ENCODE measurements around the gene BUD23. TPM values are rescaled to one million over a fixed set of nuclear protein-coding genes. Genes with fewer than 3 reads are reported as not detected.

The BUD23 gene
- total and polyA plus RNA-seq, 7 donors = 34.2 to 86.8 (median 37.1) TPM

DNA sequence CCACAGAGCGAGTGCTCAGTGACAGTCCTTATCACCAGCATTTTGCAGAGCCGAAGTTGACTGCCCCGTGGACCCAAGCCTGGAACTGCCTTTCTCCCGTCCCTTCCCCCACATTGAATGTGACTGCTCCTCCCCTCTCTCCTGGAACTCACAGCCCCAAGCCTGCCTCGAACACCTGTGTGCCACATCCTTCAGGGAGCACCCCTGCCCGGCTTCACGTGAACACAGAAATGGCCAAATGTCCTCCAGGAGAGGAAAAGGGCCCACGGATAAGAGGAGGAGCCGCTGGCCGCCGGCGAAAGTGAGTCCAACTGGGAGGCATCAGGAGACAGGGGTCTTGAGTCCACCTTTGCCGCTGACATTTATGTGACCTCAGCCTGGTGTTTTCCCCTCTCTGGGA is 19.8 kb downstream of the BUD23 start:
- Histone ChIP-seq H3K9me3 (no peaks in the 10 kb centered on the region), H3K27ac (peak overlapping the region in 3 of 4 donors; percentile 60 to 78 (median 70)), H3K36me3 (peaks cover 0 to 39% (median 16%) of the 10 kb centered on the region in 4 donors), H3K4me3 (no peak overlapping the region), H3K27me3 (no peaks in the 10 kb centered on the region), H3K4me1 (peaks cover 0 to 28% (median 23%) of the 10 kb centered on the region in 4 donors)
- TF ChIP-seq POLR2AphosphoS5 (IDR thresholded peaks at IDR 0.05) = no peak
- no peak for TF ChIP-seq POLR2A (IDR thresholded peaks at IDR 0.05)
- TF ChIP-seq EP300 (IDR thresholded peaks at IDR 0.05) = no peak
- TF ChIP-seq, protein P1, sequence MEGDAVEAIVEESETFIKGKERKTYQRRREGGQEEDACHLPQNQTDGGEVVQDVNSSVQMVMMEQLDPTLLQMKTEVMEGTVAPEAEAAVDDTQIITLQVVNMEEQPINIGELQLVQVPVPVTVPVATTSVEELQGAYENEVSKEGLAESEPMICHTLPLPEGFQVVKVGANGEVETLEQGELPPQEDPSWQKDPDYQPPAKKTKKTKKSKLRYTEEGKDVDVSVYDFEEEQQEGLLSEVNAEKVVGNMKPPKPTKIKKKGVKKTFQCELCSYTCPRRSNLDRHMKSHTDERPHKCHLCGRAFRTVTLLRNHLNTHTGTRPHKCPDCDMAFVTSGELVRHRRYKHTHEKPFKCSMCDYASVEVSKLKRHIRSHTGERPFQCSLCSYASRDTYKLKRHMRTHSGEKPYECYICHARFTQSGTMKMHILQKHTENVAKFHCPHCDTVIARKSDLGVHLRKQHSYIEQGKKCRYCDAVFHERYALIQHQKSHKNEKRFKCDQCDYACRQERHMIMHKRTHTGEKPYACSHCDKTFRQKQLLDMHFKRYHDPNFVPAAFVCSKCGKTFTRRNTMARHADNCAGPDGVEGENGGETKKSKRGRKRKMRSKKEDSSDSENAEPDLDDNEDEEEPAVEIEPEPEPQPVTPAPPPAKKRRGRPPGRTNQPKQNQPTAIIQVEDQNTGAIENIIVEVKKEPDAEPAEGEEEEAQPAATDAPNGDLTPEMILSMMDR (IDR thresholded peaks at IDR 0.05) = no peak
- no peak for DNase-seq
- WGBS, 2 donors = 71 to 86% methylated on average over 13 of the region's 13 CpGs
- intact Hi-C loops (cut with DNase I) = no loop called here

DNA sequence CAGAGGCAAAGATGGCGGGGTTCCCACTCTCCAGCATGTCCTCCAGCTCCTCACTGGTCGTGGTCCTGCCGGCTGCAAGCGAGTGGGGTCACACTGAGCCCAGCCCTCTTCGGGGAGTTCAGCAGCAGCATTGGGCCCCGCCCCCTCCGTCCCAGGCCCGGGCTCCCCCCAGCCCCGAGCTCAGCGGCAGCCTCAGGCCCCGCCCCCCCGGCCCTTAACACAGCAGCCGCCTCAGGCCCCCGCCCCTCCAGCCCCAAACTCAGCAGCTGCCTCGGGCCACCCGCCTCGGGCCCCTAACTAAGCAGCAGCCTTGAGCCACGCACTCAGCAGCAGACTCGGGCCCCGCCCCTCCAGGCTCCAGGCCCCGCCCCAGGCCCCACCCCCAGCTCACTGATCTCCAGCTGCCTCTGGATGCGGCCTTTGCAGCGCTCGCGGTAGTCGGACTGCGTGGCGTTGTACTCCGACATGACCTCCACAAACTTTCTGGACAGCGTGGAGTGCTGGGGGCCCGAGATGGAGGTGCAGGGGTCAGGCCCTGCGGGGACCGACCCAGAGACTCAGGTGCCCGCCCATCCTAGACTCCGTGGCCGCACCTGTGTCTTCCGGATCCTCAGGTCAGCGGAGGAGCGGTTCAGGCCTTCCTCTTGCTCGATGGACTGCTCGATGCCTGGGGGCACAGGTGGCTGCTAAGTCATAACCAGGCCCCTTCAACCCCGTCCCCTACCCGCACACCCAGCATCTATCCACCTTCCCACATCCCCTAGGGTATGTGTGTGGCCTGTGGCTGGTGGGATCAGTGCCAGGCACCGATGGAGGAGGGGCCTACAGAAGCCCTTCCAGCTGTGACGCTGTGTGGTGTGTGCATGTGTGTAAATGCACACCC is 20.6 kb downstream of the BUD23 start:
- intact Hi-C loops (cut with DNase I) = no loop called here
- peak overlapping the region in 3 of 4 donors; percentile 60 to 78 (median 70) for H3K27ac ChIP-seq
- no peaks in the 10 kb centered on the region for H3K27me3 ChIP-seq
- peak; percentile 87 for DNase-seq
- no peaks in the 10 kb centered on the region for H3K9me3 ChIP-seq
- peaks cover 0 to 28% (median 23%) of the 10 kb centered on the region in 4 donors for H3K4me1 ChIP-seq
- TF ChIP-seq, protein P1 (IDR thresholded peaks at IDR 0.05) = no peak
- TF ChIP-seq POLR2A (IDR thresholded peaks at IDR 0.05) = no peak
- peak in 1 of 4 donors; percentile 35 for TF ChIP-seq POLR2AphosphoS5 (IDR thresholded peaks at IDR 0.05)
- no peak for TF ChIP-seq EP300 (IDR thresholded peaks at IDR 0.05)
- WGBS, 2 donors = 21 to 27% methylated on average over 45 of the region's 45 CpGs
- peak overlapping the region in 3 of 4 donors; percentile 28 to 35 (median 29) for H3K4me3 ChIP-seq
- peaks cover 0 to 31% (median 12%) of the 10 kb centered on the region in 4 donors for H3K36me3 ChIP-seq

GRCh38 chr7:73704640-73705550 is 21.5 kb downstream of the BUD23 start:
- Histone ChIP-seq H3K27ac (peak overlapping the region in 3 of 4 donors; percentile 60 to 78 (median 70)), H3K36me3 (peaks cover 0 to 22% (median 6%) of the 10 kb centered on the region in 4 donors), H3K27me3 (no peaks in the 10 kb centered on the region), H3K4me3 (no peak overlapping the region), H3K9me3 (no peaks in the 10 kb centered on the region), H3K4me1 (peaks cover 0 to 28% (median 23%) of the 10 kb centered on the region in 4 donors)
- 75 to 79% methylated on average over 23 of the region's 23 CpGs for WGBS, 2 donors
- intact Hi-C loops (cut with DNase I) = no loop called here
- TF ChIP-seq POLR2AphosphoS5 (IDR thresholded peaks at IDR 0.05) (no peak), EP300 (IDR thresholded peaks at IDR 0.05) (no peak), POLR2A (IDR thresholded peaks at IDR 0.05) (no peak)
- TF ChIP-seq, protein P1 (IDR thresholded peaks at IDR 0.05) = no peak
- peak; percentile 81 for DNase-seq

GRCh38 chr7:73705551-73705920 is 22.1 kb downstream of the BUD23 start:
- Histone ChIP-seq H3K4me1 (peaks cover 0 to 28% (median 23%) of the 10 kb centered on the region in 4 donors), H3K4me3 (no peak overlapping the region), H3K9me3 (no peaks in the 10 kb centered on the region), H3K27ac (peak overlapping the region in 2 of 4 donors; percentile 70 to 78), H3K27me3 (no peaks in the 10 kb centered on the region), H3K36me3 (peaks cover 0 to 15% (median 5%) of the 10 kb centered on the region in 4 donors)
- intact Hi-C loops (cut with DNase I) = no loop called here
- TF ChIP-seq EP300 (IDR thresholded peaks at IDR 0.05) (no peak), POLR2AphosphoS5 (IDR thresholded peaks at IDR 0.05) (no peak), POLR2A (IDR thresholded peaks at IDR 0.05) (no peak)
- 89 to 90% methylated on average over 10 of the region's 10 CpGs for WGBS, 2 donors
- no peak for DNase-seq
